HG02885 (cell line): ENCODE measurements around the gene SIGLEC1.

Source experiments
- ATAC-seq: cut with Tn5 transposase; IDR thresholded peaks from one replicate; pipeline ENCODE4 v1.9.1; 2021; ENCODE audit warnings: mild to moderate bottlenecking; ENCODE audit not compliant: unreplicated experiment, poor library complexity

The SIGLEC1 gene

GRCh38 chr20:3681352-3681930 is 31.0 kb downstream of the SIGLEC1 start:
- no peak for ATAC-seq

- ATAC-seq = no peak
Observed at GRCh38 chr20:3680701-3681351, 31.6 kb downstream of the SIGLEC1 start.

- ATAC-seq = no peak
Observed at GRCh38 chr20:3679749-3680700, 32.4 kb downstream of the SIGLEC1 start.

GRCh38 chr20:3678856-3679720 is 33.3 kb downstream of the SIGLEC1 start:
- ATAC-seq = no peak

GRCh38 chr20:3678198-3678597 is 34.2 kb downstream of the SIGLEC1 start:
- ATAC-seq = no peak

- ATAC-seq = no peak
Observed at GRCh38 chr20:3677733-3678132, 34.7 kb downstream of the SIGLEC1 start.

- no peak for ATAC-seq
Observed at GRCh38 chr20:3674995-3675900, 37.2 kb downstream of the SIGLEC1 start.

- no peak for ATAC-seq
Observed at GRCh38 chr20:3674447-3674846, 38.0 kb downstream of the SIGLEC1 start.

- no peak for ATAC-seq
Observed at GRCh38 chr20:3673221-3674070, 39.0 kb downstream of the SIGLEC1 start.

- ATAC-seq = no peak
Observed at GRCh38 chr20:3672547-3673171, 39.7 kb downstream of the SIGLEC1 start.

- ATAC-seq = no peak
Observed at GRCh38 chr20:3671986-3672546, 40.3 kb downstream of the SIGLEC1 start.

- ATAC-seq = no peak
Observed at GRCh38 chr20:3670945-3671344, 41.5 kb downstream of the SIGLEC1 start.

GRCh38 chr20:3670511-3670910 is 41.9 kb downstream of the SIGLEC1 start:
- ATAC-seq = no peak

GRCh38 chr20:3669710-3670367 is 42.6 kb downstream of the SIGLEC1 start:
- no peak for ATAC-seq

GRCh38 chr20:3667434-3668037 is 44.9 kb downstream of the SIGLEC1 start:
- ATAC-seq = no peak

- ATAC-seq = no peak
Observed at GRCh38 chr20:3663858-3664257, 48.5 kb downstream of the SIGLEC1 start.
